GM23338 (cell line): ENCODE data around the gene FASLG. TPM values are rescaled to one million over a fixed set of nuclear protein-coding genes. Genes with fewer than 3 reads are reported as not detected.

Experiments
- ATAC-seq: fragments of 200-7000 bp; cut with Tn5 transposase; 3 replicates; pipeline ENCODE4 v1.9.1; 2020
- DNase-seq: peaks from one replicate; pipeline ENCODE4 v3.0.0-alpha.2; 2015; ENCODE audit warnings: low spot score
- H2AFZ ChIP-seq: fragments of 200-600 bp; sonication (generic); 2 replicates; pipeline ENCODE4 v1.8.0; 2016; ENCODE audit warnings: antibody characterized with exemption, mild to moderate bottlenecking, moderate library complexity
- H3F3A ChIP-seq: fragments of 200-600 bp; sonication (generic); replicated peaks from 2 replicates; pipeline ENCODE4 v1.8.0; 2017; ENCODE audit warnings: antibody characterized with exemption, mixed run types, low read depth
- H3K27ac ChIP-seq: fragments of 200-600 bp; sonication (generic); 2 replicates; pipeline ENCODE4 v1.6.1; 2016; ENCODE audit warnings: low read depth
- H3K27me3 ChIP-seq: fragments of 200-600 bp; sonication (generic); 2 replicates; pipeline ENCODE4 v1.8.0; 2016; ENCODE audit warnings: mild to moderate bottlenecking, mixed run types, moderate library complexity; ENCODE audit not compliant: insufficient read depth
- H3K36me3 ChIP-seq: fragments of 200-600 bp; sonication (generic); 2 replicates; pipeline ENCODE4 v1.8.0; 2016; ENCODE audit warnings: mild to moderate bottlenecking; ENCODE audit not compliant: insufficient read depth
- H3K4me1 ChIP-seq: fragments of 200-600 bp; sonication (generic); 2 replicates; pipeline ENCODE4 v1.8.0; 2016; ENCODE audit warnings: mild to moderate bottlenecking, moderate library complexity; ENCODE audit not compliant: insufficient read depth
- H3K4me2 ChIP-seq: fragments of 200-600 bp; sonication (generic); 2 replicates; pipeline ENCODE4 v1.7.1; 2017; ENCODE audit warnings: mixed run types
- H3K4me3 ChIP-seq: fragments of 200-600 bp; sonication (generic); 2 replicates; pipeline ENCODE4 v1.6.1; 2016; ENCODE audit warnings: mixed run types
- H3K79me2 ChIP-seq: fragments of 200-600 bp; sonication (generic); replicated peaks from 2 replicates; pipeline ENCODE4 v1.8.0; 2017; ENCODE audit warnings: mild to moderate bottlenecking; ENCODE audit not compliant: insufficient read depth
- H3K9me2 ChIP-seq: fragments of 200-600 bp; sonication (generic); 2 replicates; pipeline ENCODE4 v1.8.0; 2017; ENCODE audit not compliant: insufficient read depth
- H4K20me1 ChIP-seq: fragments of 200-600 bp; sonication (generic); replicated peaks from 2 replicates; pipeline ENCODE4 v1.8.0; 2017; ENCODE audit warnings: mild to moderate bottlenecking; ENCODE audit not compliant: insufficient read depth
- H3K27ac Mint-ChIP-seq: 2 replicates; pipeline ENCODE4 v1.8.0; 2020; ENCODE audit warnings: inconsistent platforms, mild to moderate bottlenecking, moderate library complexity, mixed read lengths
- H3K27me3 Mint-ChIP-seq: 3 replicates; pipeline ENCODE4 v1.8.0; 2022; ENCODE audit warnings: low read depth, mild to moderate bottlenecking, moderate library complexity, mixed read lengths, inconsistent platforms; ENCODE audit not compliant: insufficient read depth, poor library complexity
- H3K36me3 Mint-ChIP-seq: 3 replicates; pipeline ENCODE4 v1.8.0; 2021; ENCODE audit warnings: low read depth, mild to moderate bottlenecking, inconsistent platforms, moderate library complexity, mixed read lengths
- H3K4me1 Mint-ChIP-seq: 3 replicates; pipeline ENCODE4 v1.8.0; 2020; ENCODE audit warnings: mild to moderate bottlenecking, inconsistent platforms, mixed read lengths
- H3K4me3 Mint-ChIP-seq: 3 replicates; pipeline ENCODE4 v1.8.0; 2021; ENCODE audit warnings: moderate library complexity, mild to moderate bottlenecking, inconsistent platforms, mixed read lengths
- H3K9me3 Mint-ChIP-seq: 3 replicates; pipeline ENCODE4 v1.8.0; 2020; ENCODE audit warnings: moderate library complexity, mild to moderate bottlenecking, inconsistent platforms, mixed read lengths
- ETS1 ChIP-seq: IDR thresholded peaks from 2 replicates; pipeline ENCODE4 v1.6.1; 2016; ENCODE audit warnings: antibody characterized with exemption
- JUNB ChIP-seq: IDR thresholded peaks from one replicate; pipeline ENCODE4 v1.6.1; 2016; ENCODE audit warnings: antibody characterized with exemption; ENCODE audit not compliant: unreplicated experiment
- NANOG ChIP-seq: IDR thresholded peaks from 2 replicates; pipeline ENCODE4 v1.6.1; 2016; ENCODE audit warnings: antibody characterized with exemption, borderline replicate concordance
- REST ChIP-seq: IDR thresholded peaks from one replicate; pipeline ENCODE4 v1.6.1; 2018; ENCODE audit warnings: antibody characterized with exemption; ENCODE audit not compliant: unreplicated experiment
- STAT1 ChIP-seq: IDR thresholded peaks from one replicate; pipeline ENCODE4 v1.6.1; 2016; ENCODE audit warnings: antibody characterized with exemption; ENCODE audit not compliant: unreplicated experiment
- polyA plus RNA-seq: library from polyadenylated mRNA; unstranded; fragments of >200 nt; fragmentation: Nextera tagmentation; extraction: Ambion mirVana; gene quantifications from 2 replicates; pipeline ENCODE4 v1.2.1, GENCODE V29; 2016
- total RNA-seq: library from RNA; depleted of rRNA; stranded (reverse); fragments of >200 nt; shearing (Covaris generic); gene quantifications from 2 replicates; pipeline ENCODE4 v1.2.3, GENCODE V29; 2014
- TF ChIP-seq, protein P1 (sequence below), 2 experiments: fragments of 200-600 bp in 1 of 2; sonication (generic) in 1 of 2; conservative IDR thresholded peaks; 2 replicates each; pipeline versions ENCODE4 v1.5.1 to v1.6.1; 2016 to 2017; ENCODE audit warnings: antibody characterized with exemption in 2 of 2, low read depth in 2 of 2, mild to moderate bottlenecking in 2 of 2, moderate library complexity in 1 of 2

Gene FASLG
- total and polyA plus RNA-seq, 2 experiments from 2014 or later: not detected

GRCh38 chr1:172647987-172648386 lies 10.9 kb upstream of the FASLG start (continued):
- no peak for TF ChIP-seq REST
- TF ChIP-seq ETS1: no peak
- TF ChIP-seq, protein P1, sequence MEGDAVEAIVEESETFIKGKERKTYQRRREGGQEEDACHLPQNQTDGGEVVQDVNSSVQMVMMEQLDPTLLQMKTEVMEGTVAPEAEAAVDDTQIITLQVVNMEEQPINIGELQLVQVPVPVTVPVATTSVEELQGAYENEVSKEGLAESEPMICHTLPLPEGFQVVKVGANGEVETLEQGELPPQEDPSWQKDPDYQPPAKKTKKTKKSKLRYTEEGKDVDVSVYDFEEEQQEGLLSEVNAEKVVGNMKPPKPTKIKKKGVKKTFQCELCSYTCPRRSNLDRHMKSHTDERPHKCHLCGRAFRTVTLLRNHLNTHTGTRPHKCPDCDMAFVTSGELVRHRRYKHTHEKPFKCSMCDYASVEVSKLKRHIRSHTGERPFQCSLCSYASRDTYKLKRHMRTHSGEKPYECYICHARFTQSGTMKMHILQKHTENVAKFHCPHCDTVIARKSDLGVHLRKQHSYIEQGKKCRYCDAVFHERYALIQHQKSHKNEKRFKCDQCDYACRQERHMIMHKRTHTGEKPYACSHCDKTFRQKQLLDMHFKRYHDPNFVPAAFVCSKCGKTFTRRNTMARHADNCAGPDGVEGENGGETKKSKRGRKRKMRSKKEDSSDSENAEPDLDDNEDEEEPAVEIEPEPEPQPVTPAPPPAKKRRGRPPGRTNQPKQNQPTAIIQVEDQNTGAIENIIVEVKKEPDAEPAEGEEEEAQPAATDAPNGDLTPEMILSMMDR (conservative IDR thresholded peaks at IDR 0.05; ENCODE audit: low read depth in 2 of 2): no peak

GRCh38 chr1:172650474-172651193 lies 8.3 kb upstream of the FASLG start:
- H3K36me3 Mint-ChIP-seq: no peaks in the 10 kb centered on the region
- H3K27ac ChIP-seq: no peak overlapping the region

More at GRCh38 chr1:172650474-172651193, 8.3 kb upstream of the FASLG start:
- Histone ChIP-seq H3F3A (no peaks in the 10 kb centered on the region), H3K27me3 (no peaks in the 10 kb centered on the region), H3K4me2 (no peak overlapping the region), H3K79me2 (no peaks in the 10 kb centered on the region), H3K4me1 (no peaks in the 10 kb centered on the region), H3K9me2 (no peaks in the 10 kb centered on the region), H3K36me3 (no peaks in the 10 kb centered on the region), H2AFZ (no peak overlapping the region), H4K20me1 (no peaks in the 10 kb centered on the region), H3K4me3 (no peak overlapping the region)
- H3K27me3 Mint-ChIP-seq: peaks cover 2% of the 10 kb centered on the region
- ATAC-seq (no peak), DNase-seq (no peak)
- no peaks in the 10 kb centered on the region for H3K9me3 Mint-ChIP-seq
- TF ChIP-seq JUNB: no peak
- TF ChIP-seq REST: no peak
- TF ChIP-seq NANOG: no peak
- no peak for TF ChIP-seq STAT1
- no peak overlapping the region for H3K4me3 Mint-ChIP-seq
- H3K27ac Mint-ChIP-seq: no peak overlapping the region
- no peaks in the 10 kb centered on the region for H3K4me1 Mint-ChIP-seq
